ENCODE measurements around the gene TSPAN4. TPM values are rescaled to one million over a fixed set of nuclear protein-coding genes. Genes with fewer than 3 reads are reported as not detected.

The TSPAN4 gene
- total and polyA plus RNA-seq, 9 of the 15 experiments (the other 6 are each of a cell fraction or from before 2014, with no cell fraction given): 0.07 to 31.0 (median 15.7) TPM

- TF ChIP-seq ZHX1 (conservative IDR thresholded peaks at IDR 0.05; ENCODE audit: low read length) (no peak), CCAR2 (IDR thresholded peaks at IDR 0.05; ENCODE audit: low read depth, low read length) (no peak), KLF6 (CRISPR knock-in tag; IDR thresholded peaks at IDR 0.05; ENCODE audit: borderline replicate concordance) (no peak), SMAD3 (CRISPR knock-in tag; conservative IDR thresholded peaks at IDR 0.05) (no peak), KAT2B (IDR thresholded peaks at IDR 0.05; ENCODE audit: low read depth, low read length) (no peak), TBP (optimal IDR thresholded peaks at IDR 0.05; ENCODE audit: low read depth, low read length) (peak; percentile 97), NFE2L1 (tag; IDR thresholded peaks at IDR 0.05; ENCODE audit: borderline replicate concordance, low read depth) (no peak), CEBPG (CRISPR knock-in tag; IDR thresholded peaks at IDR 0.05) (no peak), CEBPG (tag; conservative IDR thresholded peaks at IDR 0.05 in 1 of 2, IDR thresholded peaks at IDR 0.05 in 1 of 2) (no peak), FUS (optimal IDR thresholded peaks at IDR 0.05; ENCODE audit: low read depth, low read length) (peak; percentile 45), STAT5A (IDR thresholded peaks at IDR 0.05; ENCODE audit: borderline replicate concordance, low read length) (no peak), L3MBTL2 (IDR thresholded peaks at IDR 0.05) (peak; percentile 72), THAP7 (CRISPR knock-in tag; IDR thresholded peaks at IDR 0.05) (no peak), POLR2AphosphoS5 (IDR thresholded peaks at IDR 0.05; ENCODE audit: control insufficient read depth, insufficient read depth, low read depth, low read length) (peak; percentile 85), POLR2H (tag; IDR thresholded peaks at IDR 0.05; ENCODE audit: low read depth) (peak; percentile 91), ZNF282 (CRISPR knock-in tag; IDR thresholded peaks at IDR 0.05) (peak; percentile 77; the same call in 1 of the 2 replicates), PCBP2 (IDR thresholded peaks at IDR 0.05; ENCODE audit: low read depth, low read length, poor library complexity, severe bottlenecking) (no peak), ZBTB8A (IDR thresholded peaks at IDR 0.05; ENCODE audit: partially characterized antibody) (no peak), MCM3 (IDR thresholded peaks at IDR 0.05) (no peak), ILF3 (IDR thresholded peaks at IDR 0.05; ENCODE audit: borderline replicate concordance) (peak; percentile 51; the same call in 1 of the 2 replicates), PKNOX1 (IDR thresholded peaks at IDR 0.05) (no peak), KHSRP (IDR thresholded peaks at IDR 0.05) (no peak), KDM2B (CRISPR knock-in tag; IDR thresholded peaks at IDR 0.05) (peak; percentile 36; the same call in 1 of the 2 replicates), ZNF445 (CRISPR knock-in tag; IDR thresholded peaks at IDR 0.05; ENCODE audit: low read depth) (no peak), PURB (CRISPR knock-in tag; IDR thresholded peaks at IDR 0.05; ENCODE audit: low read depth) (no peak), RBFOX2 (IDR thresholded peaks at IDR 0.05; ENCODE audit: low read depth, low read length) (peak; percentile 91)
These were observed 23.3 kb upstream of the TSPAN4 start (continued) for GRCh38 chr11:819129-819931.

All from K562 (cell line).